Lower leg skin (tissue), 3 donors: ENCODE results near the gene PCDH15.

Experiments used
- CTCF ChIP-seq, 3 donors: fragments of 450-650 bp; IDR thresholded peaks; one replicate each; pipeline ENCODE4 v1.5.1; 2016; ENCODE audit warnings: antibody characterized with exemption in 3 of 3, mild to moderate bottlenecking in 3 of 3, moderate library complexity in 2 of 3
- POLR2A ChIP-seq, 2 donors: fragments of 450-650 bp; IDR thresholded peaks; one replicate each; pipeline ENCODE4 v1.6.1; 2016 to 2017; ENCODE audit warnings: antibody characterized with exemption in 2 of 2, mild to moderate bottlenecking in 1 of 2, moderate library complexity in 1 of 2

- no peak for TF ChIP-seq CTCF (IDR thresholded peaks at IDR 0.05)
- TF ChIP-seq POLR2A (IDR thresholded peaks at IDR 0.05), result no peak
These were observed 51.4 kb downstream of the PCDH15 start for GRCh38 chr10:54749623-54750022.
